CD4-positive, alpha-beta T cell treated with Interferon gamma for 1 hour (primary cell): Measurements from ENCODE around the gene AIDA.

Experiments used
- DNase-seq: peaks from one replicate; pipeline ENCODE4 v3.0.0-alpha.2; 2020

Gene AIDA

DNA sequence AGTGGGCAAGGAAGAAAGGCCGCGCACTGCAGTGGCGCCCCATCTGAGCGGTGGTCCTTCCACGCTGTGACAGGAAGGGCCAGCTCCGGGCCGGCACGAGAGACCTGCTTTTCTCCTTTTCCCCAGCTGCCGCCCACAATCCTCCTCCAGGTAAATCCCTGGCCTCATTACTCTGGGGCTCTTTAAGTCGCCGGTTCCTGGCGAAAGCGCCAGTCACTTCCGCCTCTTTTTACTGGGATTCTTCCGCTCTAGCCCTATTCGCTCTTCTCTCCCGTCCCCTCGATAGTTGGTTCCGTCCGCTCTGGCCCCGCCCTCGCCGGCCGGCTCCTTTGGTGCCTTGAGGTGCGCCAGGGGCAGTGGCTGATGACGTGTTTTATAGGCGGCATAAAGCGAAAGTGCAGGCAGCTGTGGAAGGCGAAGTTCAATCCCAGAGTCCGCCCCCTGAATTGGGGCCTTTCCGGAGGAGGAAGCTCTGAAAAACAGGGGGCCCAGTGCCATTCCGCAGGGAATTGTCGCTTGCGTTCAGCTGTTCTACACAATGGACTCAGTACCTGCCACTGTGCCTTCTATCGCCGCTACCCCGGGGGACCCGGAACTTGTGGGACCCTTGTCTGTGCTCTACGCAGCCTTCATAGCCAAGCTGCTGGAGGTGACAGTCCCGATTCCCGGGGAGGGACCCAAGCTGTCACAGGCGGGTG, 68.2 kb downstream of the AIDA start:
- peak; percentile 97 for DNase-seq

DNA sequence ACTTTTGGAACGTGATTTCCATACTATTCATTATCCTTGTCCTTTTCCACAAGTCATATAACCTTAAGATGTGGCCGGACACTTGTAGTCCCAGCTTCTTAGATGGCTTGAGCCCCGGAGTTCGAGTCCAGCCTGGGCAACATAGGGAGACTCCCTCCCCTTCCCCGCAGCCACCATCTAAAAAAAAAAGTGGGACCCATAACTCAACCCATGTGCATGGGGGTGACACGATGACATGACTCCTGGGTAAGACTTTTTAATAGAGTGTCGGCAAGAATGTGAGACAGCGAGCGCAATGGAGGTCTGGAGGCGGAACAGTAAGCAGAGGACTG, 68.7 kb downstream of the AIDA start:
- DNase-seq, result no peak

DNA sequence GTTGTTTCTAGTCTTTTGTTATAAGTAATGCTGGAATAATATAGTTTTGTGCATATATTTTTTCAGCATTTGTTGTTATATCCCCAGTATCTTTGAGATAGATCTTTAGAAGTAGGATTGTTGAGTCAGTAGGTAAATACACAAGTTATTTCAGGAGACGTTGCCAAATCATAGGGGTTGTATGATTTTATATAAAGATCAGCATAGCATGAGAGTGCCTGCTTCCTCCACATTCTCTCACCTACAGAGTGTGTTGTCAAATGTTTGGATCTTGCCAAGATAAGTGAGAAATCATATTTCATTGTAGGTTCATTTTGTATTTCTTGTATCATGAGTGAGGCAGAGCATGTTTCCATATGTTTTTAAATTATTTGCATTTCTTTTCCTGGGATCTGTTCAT, 69.8 kb downstream of the AIDA start:
- no peak for DNase-seq

DNA sequence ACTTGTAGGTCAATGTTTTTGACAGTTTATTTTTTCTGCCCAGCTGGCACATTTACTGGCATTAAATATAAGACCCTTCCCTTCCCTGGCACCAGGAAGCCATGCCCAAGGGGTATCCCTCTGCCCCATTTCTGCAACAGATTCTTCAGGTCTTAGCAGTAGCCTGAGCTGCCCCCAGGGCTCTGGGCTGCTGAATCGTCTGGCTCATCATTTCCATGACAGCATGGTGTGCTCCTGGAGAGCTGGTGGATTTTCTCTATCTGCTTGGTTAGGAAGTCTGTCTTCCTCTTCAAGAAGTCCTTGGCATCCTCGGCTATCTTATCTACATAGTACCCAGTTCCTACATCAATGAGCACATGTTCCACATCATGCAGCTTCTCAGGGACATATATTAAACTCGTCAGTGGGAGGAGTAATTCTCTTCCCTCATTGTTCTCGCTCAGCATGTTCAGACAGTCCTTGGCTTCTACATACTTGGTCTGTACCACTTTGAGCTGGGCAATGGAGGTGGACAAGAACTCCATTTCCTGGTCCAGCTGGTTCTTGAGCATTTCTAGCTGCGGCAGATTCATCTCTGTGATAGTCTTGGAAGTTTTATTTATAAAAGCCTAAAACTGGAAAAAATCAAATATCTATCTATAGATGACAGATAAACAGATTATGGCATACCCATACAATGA, 70.9 kb downstream of the AIDA start:
- DNase-seq, result no peak

DNA sequence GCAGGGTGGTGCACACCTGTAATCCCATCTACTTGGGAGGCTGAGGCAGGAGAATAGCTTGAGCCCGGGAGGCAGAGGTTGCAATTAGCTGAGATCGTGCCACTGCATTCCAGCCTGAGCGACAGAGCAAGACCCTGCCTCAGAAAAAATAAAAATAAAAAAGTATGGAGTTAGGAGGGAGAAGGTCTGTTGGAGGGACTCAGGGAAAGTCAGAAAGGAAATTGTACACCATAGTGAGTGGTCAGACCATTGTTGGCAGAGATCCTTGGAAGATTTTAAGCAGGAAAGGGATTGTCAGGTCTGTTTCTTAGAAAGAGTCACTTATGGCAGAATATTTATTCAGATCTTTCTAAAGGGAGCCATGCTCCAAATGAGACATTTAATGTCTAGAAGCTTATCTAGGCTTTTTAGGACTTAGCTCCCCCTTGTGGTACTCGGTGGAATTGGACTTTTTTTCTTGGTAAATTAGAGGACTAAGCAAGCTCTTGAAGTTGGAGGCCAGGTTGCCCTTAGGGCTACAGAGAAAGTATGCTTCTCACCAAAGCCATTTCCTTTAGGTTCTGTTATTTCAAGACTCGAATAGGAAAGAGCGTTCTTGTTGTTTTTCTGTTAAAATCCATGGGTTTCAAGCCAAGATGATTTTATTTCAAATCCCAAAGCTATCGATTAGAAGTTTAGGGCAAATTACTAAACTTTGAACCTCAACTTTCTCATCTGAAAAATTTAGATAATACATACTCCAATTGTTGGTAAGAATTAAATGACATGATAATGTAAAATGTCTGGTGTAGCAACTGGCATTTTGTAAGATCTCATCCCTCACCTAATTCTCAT, 77.9 kb downstream of the AIDA start:
- DNase-seq, result peak; percentile 8

DNA sequence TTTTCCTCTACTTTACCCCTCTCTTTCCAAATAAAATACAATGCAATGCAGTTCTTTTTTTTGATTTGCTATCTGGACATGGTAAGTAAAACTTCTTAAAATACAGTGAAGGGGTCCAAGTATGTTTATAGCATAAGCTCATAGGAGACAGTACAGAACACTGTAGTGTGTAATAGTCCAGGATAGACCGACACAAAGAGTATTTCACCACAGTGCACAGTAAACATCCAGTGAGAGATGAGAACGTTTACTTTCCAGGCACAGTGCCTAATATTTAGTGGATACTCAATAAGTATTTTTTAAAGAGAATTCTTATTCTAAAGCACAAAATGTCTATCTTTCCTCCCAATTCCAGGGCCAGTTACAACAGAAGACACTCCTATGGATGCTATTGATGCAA, 79.5 kb downstream of the AIDA start:
- DNase-seq, result no peak

DNA sequence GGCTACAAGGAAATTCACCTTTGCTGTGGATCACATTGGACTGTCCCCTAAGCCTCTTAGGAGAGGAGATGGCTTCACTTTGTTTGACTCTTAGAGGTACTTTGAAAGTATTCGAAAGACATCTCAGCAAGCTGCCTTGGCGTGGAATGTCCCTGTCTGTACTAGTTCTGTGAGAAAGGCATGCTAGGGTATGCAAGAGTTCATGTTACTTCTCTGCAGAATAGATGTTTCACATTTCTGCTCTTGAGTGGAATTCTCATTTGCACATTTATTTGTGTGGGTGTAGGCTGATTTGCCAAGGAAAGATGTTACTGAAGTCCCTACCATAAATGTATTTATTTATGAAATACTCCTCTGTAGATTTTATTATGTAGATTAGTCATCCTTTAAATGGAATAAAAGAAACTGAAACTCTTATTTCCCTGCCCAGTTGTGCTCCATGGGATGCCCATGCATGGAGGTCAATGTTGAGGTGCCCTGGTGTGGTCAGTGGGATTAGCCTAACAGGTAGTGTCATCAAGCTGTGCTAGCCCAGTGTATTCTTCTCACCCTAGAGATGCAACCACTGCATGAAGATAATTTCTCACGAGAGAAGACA, 80.6 kb downstream of the AIDA start:
- no peak for DNase-seq

DNA sequence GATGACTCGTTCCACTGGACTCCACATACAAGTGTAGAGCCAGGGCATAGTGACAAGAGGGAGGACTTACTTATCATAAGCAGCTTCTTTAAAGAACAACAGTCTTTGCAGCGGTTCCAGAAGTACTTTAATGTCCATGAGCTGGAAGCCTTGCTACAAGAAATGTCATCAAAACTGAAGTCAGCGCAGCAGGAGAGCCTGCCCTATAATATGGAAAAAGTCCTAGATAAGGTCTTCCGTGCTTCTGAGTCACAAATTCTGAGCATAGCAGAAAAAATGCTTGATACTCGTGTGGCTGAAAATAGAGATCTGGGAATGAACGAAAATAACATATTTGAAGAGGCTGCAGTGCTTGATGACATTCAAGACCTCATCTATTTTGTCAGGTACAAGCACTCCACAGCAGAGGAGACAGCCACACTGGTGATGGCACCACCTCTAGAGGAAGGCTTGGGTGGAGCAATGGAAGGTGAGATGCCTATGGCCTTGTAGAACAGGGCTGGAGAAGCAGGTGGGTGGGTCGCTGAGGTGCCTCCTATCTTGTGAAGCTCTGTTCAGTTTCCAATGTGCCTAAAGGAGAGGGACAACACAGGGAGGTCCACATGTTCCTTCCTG, 82.3 kb downstream of the AIDA start:
- no peak for DNase-seq

DNA sequence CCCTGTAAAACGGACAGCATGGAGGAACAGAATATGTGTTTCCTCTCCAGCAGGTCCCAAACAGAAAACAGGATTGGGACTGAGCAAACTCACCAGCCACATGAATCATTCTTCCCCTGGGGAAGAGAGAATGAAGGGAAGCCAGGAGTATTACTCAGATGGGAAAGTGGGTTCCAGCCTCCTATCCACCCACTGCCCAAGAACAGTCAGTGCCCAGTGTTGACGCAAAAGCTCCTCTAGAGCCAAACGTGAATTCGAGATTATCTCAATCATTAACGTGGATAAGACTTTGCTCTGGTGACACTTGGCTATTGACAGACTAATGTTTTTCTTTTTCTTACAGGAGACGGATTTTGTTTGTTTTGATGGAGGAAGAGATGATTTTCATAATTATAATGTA, 85.1 kb downstream of the AIDA start:
- no peak for DNase-seq

DNA sequence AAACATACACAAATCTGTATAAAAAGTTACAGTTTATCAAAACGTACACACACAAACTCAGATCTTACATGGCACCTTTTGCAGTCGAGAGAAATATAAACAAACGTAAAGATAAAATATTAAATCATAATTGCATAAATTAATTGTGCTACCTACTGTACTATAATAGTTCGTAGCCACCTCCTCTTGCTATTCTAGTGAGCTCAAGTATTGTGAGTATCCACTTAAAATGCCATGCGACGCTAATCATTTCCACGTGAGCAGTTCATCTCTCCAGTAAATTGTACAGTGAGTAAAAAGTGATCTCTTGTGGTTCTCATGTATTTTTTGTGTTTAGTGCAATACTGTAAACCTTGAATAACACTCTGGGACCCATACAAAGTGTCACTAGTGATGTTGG, 88.1 kb downstream of the AIDA start:
- no peak for DNase-seq

DNA sequence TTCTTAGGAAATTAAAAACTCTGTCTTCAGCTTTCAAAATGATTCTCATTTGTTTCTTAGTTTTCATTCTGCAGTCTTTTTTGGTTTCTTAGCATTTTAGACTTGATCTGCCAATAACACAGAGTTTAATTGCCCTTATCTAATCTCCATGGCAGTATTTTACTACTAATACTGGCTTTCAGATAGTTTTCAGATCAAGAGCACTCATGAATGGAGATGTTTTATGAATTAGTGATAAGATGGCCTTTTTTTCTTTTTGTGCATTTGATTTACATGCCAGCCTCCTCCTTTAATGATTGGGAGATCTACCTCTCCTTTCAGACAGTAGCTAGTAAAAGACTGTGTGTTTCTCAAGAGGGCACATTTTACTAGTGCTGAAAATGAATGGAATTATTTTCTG, 88.8 kb downstream of the AIDA start:
- no peak for DNase-seq

DNA sequence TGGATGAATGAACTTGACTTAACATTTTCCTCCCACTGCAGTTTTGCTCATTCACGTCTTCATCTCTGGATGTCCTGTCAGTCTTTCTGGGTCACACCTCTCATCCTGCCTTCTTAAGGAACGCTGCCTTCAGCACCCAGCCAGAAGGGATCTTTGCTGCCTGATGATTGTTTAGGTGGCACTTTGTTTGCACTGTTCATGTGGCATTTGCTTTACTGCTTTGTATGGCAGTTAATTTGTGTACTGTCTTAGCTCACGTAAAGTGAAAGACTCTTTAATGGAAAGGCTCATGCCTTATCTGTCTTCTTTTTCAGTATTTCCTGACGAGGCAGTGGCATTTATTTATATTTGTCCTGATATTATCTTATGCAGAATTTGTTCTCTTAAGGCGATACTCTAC, 89.5 kb downstream of the AIDA start:
- no peak for DNase-seq

DNA sequence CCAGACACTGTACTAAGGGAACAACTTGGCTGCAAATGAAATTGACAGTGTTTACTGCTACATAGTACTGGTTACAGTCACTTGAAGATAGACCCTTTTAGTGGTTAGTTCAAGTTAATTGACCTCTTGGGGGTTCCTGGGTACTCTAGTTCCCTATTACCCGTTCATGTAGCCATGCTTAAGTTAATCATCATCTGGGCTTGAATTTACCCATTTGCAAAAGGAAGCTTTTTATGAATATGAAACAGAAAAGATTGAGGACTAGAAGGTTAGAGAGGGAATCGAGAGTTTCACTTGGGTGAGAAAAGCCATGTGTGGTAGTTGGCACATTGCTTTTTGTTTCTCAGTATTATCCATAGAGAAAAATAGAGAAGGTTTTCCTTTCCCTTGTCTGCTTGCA, 91.7 kb downstream of the AIDA start:
- DNase-seq, result no peak

DNA sequence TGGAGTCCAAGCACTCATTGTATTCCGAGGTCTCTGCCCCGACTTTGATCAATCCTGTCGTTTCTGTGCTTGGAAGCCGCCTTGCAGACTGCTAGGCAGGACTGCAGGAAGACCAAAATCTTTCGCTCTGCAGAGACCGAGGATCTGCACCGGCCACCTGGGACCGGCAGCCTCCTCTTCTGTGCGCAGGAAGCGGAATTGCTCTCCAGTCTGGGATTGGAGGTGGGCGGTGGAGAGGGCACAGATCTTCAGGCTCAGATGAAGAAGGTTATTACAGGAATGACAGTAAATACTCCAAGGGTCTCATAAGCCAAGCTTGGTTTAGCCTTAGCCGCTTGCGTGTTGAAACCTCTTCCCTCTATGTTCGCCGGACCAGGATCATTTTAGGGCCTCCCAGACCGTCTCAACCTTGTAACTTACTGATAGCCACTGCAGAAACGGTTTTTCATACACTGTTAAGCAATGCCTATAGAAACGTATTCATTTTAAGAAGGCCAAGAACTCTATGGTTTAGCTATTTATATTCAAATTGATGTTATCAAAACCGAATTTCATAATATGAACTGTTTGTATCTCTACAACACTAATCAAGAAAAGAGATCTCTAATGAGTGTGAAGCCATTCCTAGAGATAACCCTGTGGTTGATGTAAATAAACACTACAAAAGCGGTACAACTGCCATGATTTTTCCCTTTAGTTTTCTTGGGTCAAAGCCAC, 93.3 kb downstream of the AIDA start:
- no peak for DNase-seq
